Keratinocyte (primary cell): ENCODE data around the gene PKNOX2. TPM values are rescaled to one million over a fixed set of nuclear protein-coding genes. Genes with fewer than 3 reads are reported as not detected.

Source experiments
- DNase-seq: peaks from one replicate; pipeline ENCODE4 v3.0.0-alpha.2; 2011; ENCODE audit warnings: low read depth, missing footprints, low spot score
- FAIRE-seq: peaks from 2 replicates; lab custom pipeline; 2011; peaks lifted over from hg19 to GRCh38; lab: Jason Lieb, UNC
- H2AFZ ChIP-seq: 2 replicates; pipeline ENCODE4 v1.6.0; 2012; ENCODE audit warnings: low read length, control low read depth, inconsistent platforms; ENCODE audit not compliant: control insufficient read depth
- H3K27ac ChIP-seq: 2 replicates; pipeline ENCODE4 v1.5.1; 2011; ENCODE audit warnings: low read length; ENCODE audit not compliant: control insufficient read depth, insufficient read depth
- H3K27me3 ChIP-seq: 3 replicates; pipeline ENCODE4 v1.6.0; 2011; ENCODE audit warnings: low read length; ENCODE audit not compliant: control insufficient read depth, insufficient read depth; ENCODE audit errors: extremely low read depth
- H3K36me3 ChIP-seq, 2 experiments: 2 replicates in 1 of 2; 3 replicates in 1 of 2; pipeline ENCODE4 v1.5.1; 2011; ENCODE audit warnings: low read length in 2 of 2, mild to moderate bottlenecking in 1 of 2; ENCODE audit not compliant: control insufficient read depth in 2 of 2, insufficient read depth in 2 of 2; ENCODE audit errors: extremely low read depth in 1 of 2
- H3K4me1 ChIP-seq: 3 replicates; pipeline ENCODE4 v1.5.1; 2011; ENCODE audit warnings: low read length; ENCODE audit not compliant: control insufficient read depth, insufficient read depth; ENCODE audit errors: extremely low read depth
- H3K4me2 ChIP-seq: 3 replicates; pipeline ENCODE4 v1.6.0; 2011; ENCODE audit warnings: low read depth, low read length; ENCODE audit not compliant: control insufficient read depth, insufficient read depth; ENCODE audit errors: extremely low read depth
- H3K4me3 ChIP-seq, 3 experiments: fragments of 200-600 bp in 1 of 3; sonication (generic) in 1 of 3; 2 replicates in 2 of 3; 3 replicates in 1 of 3; pipeline ENCODE4 v1.5.1; 2011 to 2016; ENCODE audit warnings: low read length in 3 of 3, mild to moderate bottlenecking in 3 of 3, control low read depth in 2 of 3, inconsistent platforms in 1 of 3, low read depth in 1 of 3, mixed read lengths in 1 of 3, mixed run types in 1 of 3, moderate library complexity in 1 of 3; ENCODE audit not compliant: control insufficient read depth in 2 of 3, insufficient read depth in 2 of 3; ENCODE audit errors: extremely low read depth in 1 of 3
- H3K79me2 ChIP-seq: 2 replicates; pipeline ENCODE4 v1.6.0; 2012; ENCODE audit warnings: low read length; ENCODE audit not compliant: control insufficient read depth, insufficient read depth
- H3K9ac ChIP-seq: 3 replicates; pipeline ENCODE4 v1.6.0; 2011; ENCODE audit warnings: low read length; ENCODE audit not compliant: control insufficient read depth, insufficient read depth; ENCODE audit errors: extremely low read depth
- H3K9me1 ChIP-seq: 3 replicates; pipeline ENCODE4 v1.6.0; 2011; ENCODE audit warnings: low read length; ENCODE audit not compliant: control insufficient read depth, insufficient read depth; ENCODE audit errors: extremely low read depth
- H3K9me3 ChIP-seq: 2 replicates; pipeline ENCODE4 v1.5.1; 2012; ENCODE audit warnings: low read depth, low read length; ENCODE audit not compliant: control insufficient read depth
- H4K20me1 ChIP-seq: 3 replicates; pipeline ENCODE4 v1.6.0; 2011; ENCODE audit warnings: low read length; ENCODE audit not compliant: control insufficient read depth, insufficient read depth; ENCODE audit errors: extremely low read depth
- CTCF ChIP-seq, 3 experiments: IDR thresholded peaks in 1 of 3; conservative IDR thresholded peaks in 1 of 3; optimal IDR thresholded peaks in 1 of 3; 2 replicates in 2 of 3; 3 replicates in 1 of 3; pipeline versions ENCODE3 to v1.5.1; 2011; ENCODE audit warnings: low read length in 3 of 3, mild to moderate bottlenecking in 3 of 3, moderate library complexity in 2 of 3, control low read depth in 1 of 3, inconsistent platforms in 1 of 3; ENCODE audit not compliant: insufficient read depth in 2 of 3; ENCODE audit errors: extremely low read depth in 1 of 3
- EZH2 ChIP-seq: IDR thresholded peaks from one replicate; pipeline ENCODE4 v1.6.1; 2012; ENCODE audit warnings: inconsistent platforms, mild to moderate bottlenecking, low read length, moderate library complexity
- dilution Hi-C: fragments of 300-500 bp; cut with MboI; formaldehyde crosslinking; loops from one replicate; pipeline ENCODE4 v1.7.0; 2020; ENCODE audit warnings: low sequenced_read_pairs; ENCODE audit not compliant: extremely low pct_ligation_motif_present
- polyA plus RNA-seq, 5 experiments: library from polyadenylated mRNA; depleted of rRNA in 3 of 5; stranded (reverse) in 3 of 5; stranded (forward) in 1 of 5; unstranded in 1 of 5; fragments of >200 nt; gene quantifications; 1 replicate in 1 of 5; 2 replicates in 3 of 5; 3 replicates in 1 of 5; pipeline versions ENCODE4 v1.2.1 to v1.2.3, GENCODE V29; 2011 to 2012; ENCODE audit warnings: missing spikeins in 2 of 5, low read depth in 1 of 5, low replicate concordance in 1 of 5

Gene PKNOX2
- polyA plus RNA-seq, 1 donor (not counting 4 experiments of a cell fraction or from before 2014, with no cell fraction given), result 0.05 TPM

DNA sequence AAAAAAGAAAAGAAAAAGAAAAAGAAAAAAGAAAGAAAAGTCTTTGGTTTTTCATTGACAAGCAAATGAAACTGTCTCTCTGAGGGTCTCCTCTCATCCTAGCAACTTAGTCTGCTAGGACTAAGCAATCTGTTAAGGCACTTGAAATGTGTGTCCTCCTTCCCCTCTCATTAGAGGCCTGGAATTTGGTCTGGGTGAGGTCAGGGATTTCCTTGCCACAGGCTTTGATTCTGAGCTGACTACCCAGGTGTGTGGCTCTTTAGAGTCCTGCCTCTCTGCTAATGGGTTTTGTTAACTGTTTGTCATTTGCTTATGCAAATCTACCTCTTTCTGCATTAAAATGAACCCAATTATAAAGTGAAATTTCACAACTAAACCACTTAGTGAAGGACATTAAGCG lies 18.3 kb upstream of the PKNOX2 start:
- dilution Hi-C loops, result no loop called here
- Histone ChIP-seq H3K9me1 (no peaks in the 10 kb centered on the region), H2AFZ (no peak overlapping the region), H3K4me1 (no peaks in the 10 kb centered on the region), H3K79me2 (no peaks in the 10 kb centered on the region), H3K4me3 (no peak overlapping the region), H3K27me3 (peaks cover 7% of the 10 kb centered on the region), H3K4me2 (no peak overlapping the region), H4K20me1 (no peaks in the 10 kb centered on the region), H3K9me3 (no peaks in the 10 kb centered on the region), H3K27ac (no peak overlapping the region), H3K36me3 (no peaks in the 10 kb centered on the region), H3K9ac (no peak overlapping the region)
- FAIRE-seq (no peak), DNase-seq (no peak)
- TF ChIP-seq CTCF (optimal IDR thresholded peaks at IDR 0.05 in 1 of 3, IDR thresholded peaks at IDR 0.05 in 1 of 3, conservative IDR thresholded peaks at IDR 0.05 in 1 of 3; ENCODE audit: extremely low read depth in 1 of 3, insufficient read depth in 2 of 3, low read length in 3 of 3), result no peak
- no peak for TF ChIP-seq EZH2

DNA sequence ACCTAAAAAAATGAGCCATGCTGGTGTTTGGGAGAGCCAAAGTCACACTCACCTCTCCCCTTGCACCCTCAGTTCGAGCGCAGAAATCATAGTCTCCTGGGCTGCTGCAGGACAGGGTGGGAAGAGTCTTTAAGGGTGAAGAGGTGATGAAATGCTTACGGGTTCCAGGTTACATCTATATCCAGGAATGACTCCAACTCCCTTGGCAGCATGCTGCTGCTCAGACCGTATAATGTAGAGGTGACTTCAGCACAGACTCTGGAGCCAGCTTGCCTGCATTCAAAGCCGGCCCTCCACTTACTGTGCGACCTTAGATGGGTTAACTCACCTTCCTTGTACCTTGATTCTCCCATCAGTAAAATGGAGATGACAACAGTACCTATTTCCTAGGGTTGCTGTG lies 17.3 kb upstream of the PKNOX2 start:
- H3K79me2 ChIP-seq, result no peaks in the 10 kb centered on the region
- H3K4me2 ChIP-seq, result no peak overlapping the region
- no peaks in the 10 kb centered on the region for H4K20me1 ChIP-seq
- H3K9me3 ChIP-seq, result no peaks in the 10 kb centered on the region
- H3K9ac ChIP-seq, result no peak overlapping the region
- TF ChIP-seq CTCF (optimal IDR thresholded peaks at IDR 0.05 in 1 of 3, IDR thresholded peaks at IDR 0.05 in 1 of 3, conservative IDR thresholded peaks at IDR 0.05 in 1 of 3; ENCODE audit: extremely low read depth in 1 of 3, insufficient read depth in 2 of 3, low read length in 3 of 3), result no peak
- no peak for TF ChIP-seq EZH2
- no peak overlapping the region for H3K4me3 ChIP-seq
- H3K4me1 ChIP-seq, result no peaks in the 10 kb centered on the region
- H2AFZ ChIP-seq, result no peak overlapping the region
- H3K27ac ChIP-seq, result no peak overlapping the region
- DNase-seq (no peak), FAIRE-seq (no peak)
- H3K27me3 ChIP-seq, result peaks cover 7% of the 10 kb centered on the region
- dilution Hi-C loops, result no loop called here
- H3K36me3 ChIP-seq, result no peaks in the 10 kb centered on the region
- no peaks in the 10 kb centered on the region for H3K9me1 ChIP-seq
